ENCODE data around the gene STRIT1.
"Not testable (repeated sequence)": the region's sequence is repeated elsewhere in the genome, so short reads cannot be mapped to it uniquely, and the experiment has no call there.

The STRIT1 gene

DNA sequence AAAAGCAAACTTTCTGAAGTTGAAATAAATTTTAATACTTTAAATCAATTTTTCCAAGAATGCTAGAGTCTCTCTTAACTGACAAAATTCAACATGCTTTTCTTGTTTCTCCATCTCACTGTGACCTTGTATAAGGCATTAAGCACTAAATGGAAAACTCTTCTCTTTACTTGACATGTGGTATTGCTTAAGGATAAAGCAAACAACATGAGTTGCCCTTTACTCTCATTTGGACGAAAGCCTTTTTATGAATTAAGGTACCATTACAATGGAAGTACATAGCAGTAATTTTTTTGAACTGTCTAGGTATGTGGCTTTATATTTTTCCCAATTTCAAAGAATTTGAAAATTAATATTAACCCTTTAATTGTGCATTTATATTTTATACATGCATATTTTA lies 1.4 kb downstream of the STRIT1 start:
- no peak for TF ChIP-seq CTCF (IDR thresholded peaks at IDR 0.05; ENCODE audit: control insufficient read depth, extremely low read depth, insufficient read depth)
- no peak for DNase-seq (ENCODE audit: low read depth)
- no peak overlapping the region for H3K4me3 ChIP-seq (ENCODE audit: low read depth, low read length)

GRCh38 chr3:155286736-155287135 lies 6.7 kb downstream of the STRIT1 start:
- no peak for DNase-seq (ENCODE audit: low read depth)
- TF ChIP-seq CTCF (IDR thresholded peaks at IDR 0.05; ENCODE audit: control insufficient read depth, extremely low read depth, insufficient read depth): no peak

GRCh38 chr3:155285936-155286335 lies 7.5 kb downstream of the STRIT1 start:
- no peak for DNase-seq (ENCODE audit: low read depth)
- no peak for TF ChIP-seq CTCF (IDR thresholded peaks at IDR 0.05; ENCODE audit: control insufficient read depth, extremely low read depth, insufficient read depth)
- no peak overlapping the region for H3K4me3 ChIP-seq (ENCODE audit: low read depth, low read length)

More at GRCh38 chr3:155286736-155287135, 6.7 kb downstream of the STRIT1 start:
- no peak overlapping the region for H3K4me3 ChIP-seq (ENCODE audit: low read depth, low read length)

DNA sequence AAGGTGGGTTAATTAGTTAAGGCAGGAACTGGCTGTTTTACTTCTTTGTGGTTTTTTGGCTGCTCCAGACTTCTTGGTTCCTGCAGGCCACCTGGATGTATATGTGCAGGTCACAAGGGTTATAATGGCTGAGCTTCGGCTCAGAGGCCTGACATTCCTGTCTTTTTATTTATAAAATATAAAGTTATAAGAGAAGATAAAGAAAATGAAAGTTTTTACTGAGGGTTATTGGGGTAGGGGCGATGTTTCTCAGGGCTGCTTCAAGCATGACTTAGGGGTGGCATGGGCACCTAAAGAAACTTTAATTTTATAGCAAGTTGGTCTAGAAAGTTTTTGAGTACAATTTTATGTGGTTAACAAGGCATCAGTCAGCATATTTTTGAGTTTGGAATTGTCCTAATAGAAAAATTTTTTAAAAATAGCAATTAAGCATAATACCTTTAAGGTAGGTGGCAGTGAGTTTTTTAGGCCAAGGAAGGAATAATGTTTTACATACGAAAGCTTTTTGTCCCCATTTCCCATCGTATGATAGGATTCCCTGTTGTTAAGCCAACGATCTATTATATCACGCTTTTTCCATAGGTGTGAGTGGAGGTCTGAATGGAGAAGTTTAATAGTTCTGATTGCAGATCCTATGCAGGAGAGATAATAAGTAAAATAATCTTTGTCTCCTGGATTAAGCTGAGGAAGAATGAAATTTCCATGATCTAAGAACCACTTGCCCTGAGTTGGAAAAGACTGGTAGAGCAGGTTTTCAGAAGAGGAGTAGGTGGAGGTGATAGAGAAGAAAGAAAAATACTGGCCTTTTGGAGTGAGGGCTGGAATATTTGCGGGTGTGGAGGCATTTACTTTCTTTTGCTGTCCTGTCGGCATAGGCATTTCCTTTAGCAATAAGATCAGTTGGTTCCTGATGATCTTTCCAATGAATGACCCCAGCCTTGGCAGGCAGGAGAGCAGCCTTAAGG lies 10.1 kb downstream of the STRIT1 start:
- H3K4me3 ChIP-seq (ENCODE audit: low read depth, low read length): no peak overlapping the region
- DNase-seq (ENCODE audit: low read depth): no peak
- no peak for TF ChIP-seq CTCF (IDR thresholded peaks at IDR 0.05; ENCODE audit: control insufficient read depth, extremely low read depth, insufficient read depth)

- no peak for TF ChIP-seq CTCF (IDR thresholded peaks at IDR 0.05; ENCODE audit: control insufficient read depth, extremely low read depth, insufficient read depth)
- DNase-seq (ENCODE audit: low read depth): no peak
- H3K4me3 ChIP-seq (ENCODE audit: low read depth, low read length): no peak overlapping the region
These were observed 10.9 kb downstream of the STRIT1 start for GRCh38 chr3:155282385-155283091.

GRCh38 chr3:155281912-155282311 lies 11.6 kb downstream of the STRIT1 start:
- no peak for DNase-seq (ENCODE audit: low read depth)
- H3K4me3 ChIP-seq (ENCODE audit: low read depth, low read length): no peak overlapping the region
- TF ChIP-seq CTCF (IDR thresholded peaks at IDR 0.05; ENCODE audit: control insufficient read depth, extremely low read depth, insufficient read depth): no peak

DNA sequence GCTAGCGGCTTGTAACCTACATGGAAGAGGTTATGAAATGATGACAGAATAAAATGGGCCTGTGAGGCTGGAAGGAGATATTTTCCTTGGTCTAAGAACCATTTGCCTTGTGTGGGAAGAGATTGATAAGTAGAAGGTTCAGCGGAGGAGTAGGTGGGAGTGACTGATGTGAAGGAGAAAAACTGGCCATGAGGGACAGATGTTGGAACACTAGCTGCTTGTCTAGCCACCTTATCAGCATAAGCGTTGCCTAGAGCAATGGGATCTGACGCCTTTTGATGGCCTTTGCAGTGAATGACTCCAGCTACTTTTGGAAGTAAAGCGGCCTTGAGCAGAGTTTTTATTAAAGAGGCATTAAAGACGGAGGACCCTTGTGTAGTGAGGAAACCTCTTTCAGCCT lies 17.4 kb downstream of the STRIT1 start:
- not testable (repeated sequence) for DNase-seq (ENCODE audit: low read depth); H3K4me3 ChIP-seq (ENCODE audit: low read depth, low read length)

DNA sequence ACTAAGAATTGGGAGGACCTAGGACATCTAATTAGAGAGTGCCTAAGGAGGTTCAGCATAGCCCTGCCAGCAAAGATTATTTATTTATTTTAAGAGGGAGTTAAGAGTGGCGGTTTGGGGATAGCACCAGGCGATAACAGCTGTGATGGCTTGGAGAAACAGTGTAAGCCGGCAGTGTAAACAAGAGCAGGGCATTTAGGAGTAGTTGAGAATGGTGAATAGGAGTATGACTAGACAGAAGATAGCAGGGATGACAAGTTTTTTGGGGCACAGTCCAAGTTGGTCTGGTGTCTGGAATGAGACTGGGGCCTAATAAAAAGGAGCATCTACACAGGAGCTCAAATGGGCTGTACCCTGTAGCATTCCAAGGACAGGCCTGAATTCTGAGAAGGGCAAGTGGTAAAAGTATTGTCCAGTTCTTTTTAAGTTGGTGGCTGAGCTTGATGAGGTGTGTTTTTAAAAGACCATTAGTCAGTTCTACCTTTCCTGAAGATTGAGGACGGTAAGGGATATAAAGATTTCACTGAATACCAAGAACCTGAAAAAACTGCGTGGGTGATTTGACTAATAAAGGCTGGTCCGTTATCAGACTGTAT lies 18.2 kb downstream of the STRIT1 start:
- H3K4me3 ChIP-seq (ENCODE audit: low read depth, low read length); DNase-seq (ENCODE audit: low read depth): not testable (repeated sequence)

GRCh38 chr3:155274435-155274834 lies 19.0 kb downstream of the STRIT1 start:
- DNase-seq (ENCODE audit: low read depth); H3K4me3 ChIP-seq (ENCODE audit: low read depth, low read length): not testable (repeated sequence)

All from LNCaP clone FGC (cell line).